Measurements from ENCODE around the gene TNN. TPM values are rescaled to one million over a fixed set of nuclear protein-coding genes. Genes with fewer than 3 reads are reported as not detected.

TNN gene
- total RNA-seq, 3 donors from 2014 or later (not counting 1 experiment from before 2014, with no cell fraction given) = not detected

DNA sequence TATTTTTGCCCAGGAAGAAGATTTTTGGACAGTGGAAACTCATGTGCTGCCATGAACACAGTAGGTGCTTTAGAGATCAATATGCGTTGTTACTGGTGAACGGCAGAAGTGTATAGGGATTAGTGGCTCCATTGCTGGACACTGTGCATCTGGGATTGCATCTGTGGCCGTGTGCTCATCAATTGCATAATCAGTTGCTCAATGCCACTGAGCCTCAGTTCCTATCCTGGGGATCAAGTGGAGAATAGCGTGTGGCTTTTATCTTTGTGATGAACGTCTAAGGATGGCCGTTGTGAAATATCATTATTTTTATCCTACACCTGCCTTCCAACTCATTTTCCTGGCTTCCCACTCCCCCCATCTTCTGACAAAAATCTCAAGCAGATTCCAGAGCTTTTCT is 5.4 kb downstream of the TNN start:
- WGBS (ENCODE audit: insufficient coverage) = 84% methylated on average over 3 of the region's 6 CpGs
- H3K4me1 Mint-ChIP-seq = peaks cover 10% of the 10 kb centered on the region in 2 donors
- no peaks in the 10 kb centered on the region for H3K9me3 Mint-ChIP-seq
- H3K27me3 Mint-ChIP-seq (ENCODE audit: low read depth in 2 of 2) = peaks cover 7 to 21% of the 10 kb centered on the region in 2 donors
- ATAC-seq (no peak), DNase-seq (no peak)
- intact Hi-C loops (cut with micrococcal nuclease) = no loop called here
- no peak overlapping the region for H3K27ac ChIP-seq (ENCODE audit: low read length)
- H3K4me3 Mint-ChIP-seq = no peak overlapping the region
- H3K36me3 ChIP-seq (ENCODE audit: control insufficient read depth, insufficient read depth, low read length) = no peaks in the 10 kb centered on the region
- no peaks in the 10 kb centered on the region for H3K36me3 Mint-ChIP-seq
- no peaks in the 10 kb centered on the region for H3K27me3 ChIP-seq (ENCODE audit: control insufficient read depth, insufficient read depth, low read length)
- H3K4me3 ChIP-seq (ENCODE audit: low read length) = no peak overlapping the region
- peaks cover 7% of the 10 kb centered on the region for H3K4me1 ChIP-seq (ENCODE audit: control insufficient read depth, insufficient read depth, low read length)
- no peak overlapping the region for H3K27ac Mint-ChIP-seq
- TF ChIP-seq, protein P1, sequence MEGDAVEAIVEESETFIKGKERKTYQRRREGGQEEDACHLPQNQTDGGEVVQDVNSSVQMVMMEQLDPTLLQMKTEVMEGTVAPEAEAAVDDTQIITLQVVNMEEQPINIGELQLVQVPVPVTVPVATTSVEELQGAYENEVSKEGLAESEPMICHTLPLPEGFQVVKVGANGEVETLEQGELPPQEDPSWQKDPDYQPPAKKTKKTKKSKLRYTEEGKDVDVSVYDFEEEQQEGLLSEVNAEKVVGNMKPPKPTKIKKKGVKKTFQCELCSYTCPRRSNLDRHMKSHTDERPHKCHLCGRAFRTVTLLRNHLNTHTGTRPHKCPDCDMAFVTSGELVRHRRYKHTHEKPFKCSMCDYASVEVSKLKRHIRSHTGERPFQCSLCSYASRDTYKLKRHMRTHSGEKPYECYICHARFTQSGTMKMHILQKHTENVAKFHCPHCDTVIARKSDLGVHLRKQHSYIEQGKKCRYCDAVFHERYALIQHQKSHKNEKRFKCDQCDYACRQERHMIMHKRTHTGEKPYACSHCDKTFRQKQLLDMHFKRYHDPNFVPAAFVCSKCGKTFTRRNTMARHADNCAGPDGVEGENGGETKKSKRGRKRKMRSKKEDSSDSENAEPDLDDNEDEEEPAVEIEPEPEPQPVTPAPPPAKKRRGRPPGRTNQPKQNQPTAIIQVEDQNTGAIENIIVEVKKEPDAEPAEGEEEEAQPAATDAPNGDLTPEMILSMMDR (IDR thresholded peaks at IDR 0.05) = no peak
- H3K9me3 ChIP-seq (ENCODE audit: control insufficient read depth, insufficient read depth, low read length) = no peaks in the 10 kb centered on the region

DNA sequence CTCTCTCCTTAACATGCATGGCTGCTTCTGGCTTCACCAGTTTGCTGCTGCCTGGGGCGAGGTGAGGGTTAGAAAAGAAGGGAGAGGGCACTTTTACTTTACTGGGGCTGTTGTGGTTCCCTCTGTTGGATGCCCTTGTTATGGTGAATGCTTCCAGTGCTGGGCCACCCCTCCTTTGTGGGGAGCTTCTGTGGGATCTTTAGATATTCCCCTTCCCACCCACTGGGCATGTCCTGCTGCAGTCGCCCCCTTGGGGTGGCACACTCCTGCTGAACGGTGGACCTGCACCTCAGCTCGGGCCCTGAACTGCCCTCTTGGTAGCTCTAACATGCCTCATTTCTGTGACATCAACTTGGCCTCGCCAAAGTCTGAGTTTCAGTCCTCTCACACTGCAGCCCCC is 6.0 kb downstream of the TNN start:
- 88% methylated on average over 4 of the region's 5 CpGs for WGBS (ENCODE audit: insufficient coverage)
- intact Hi-C loops (cut with micrococcal nuclease) = no loop called here

DNA sequence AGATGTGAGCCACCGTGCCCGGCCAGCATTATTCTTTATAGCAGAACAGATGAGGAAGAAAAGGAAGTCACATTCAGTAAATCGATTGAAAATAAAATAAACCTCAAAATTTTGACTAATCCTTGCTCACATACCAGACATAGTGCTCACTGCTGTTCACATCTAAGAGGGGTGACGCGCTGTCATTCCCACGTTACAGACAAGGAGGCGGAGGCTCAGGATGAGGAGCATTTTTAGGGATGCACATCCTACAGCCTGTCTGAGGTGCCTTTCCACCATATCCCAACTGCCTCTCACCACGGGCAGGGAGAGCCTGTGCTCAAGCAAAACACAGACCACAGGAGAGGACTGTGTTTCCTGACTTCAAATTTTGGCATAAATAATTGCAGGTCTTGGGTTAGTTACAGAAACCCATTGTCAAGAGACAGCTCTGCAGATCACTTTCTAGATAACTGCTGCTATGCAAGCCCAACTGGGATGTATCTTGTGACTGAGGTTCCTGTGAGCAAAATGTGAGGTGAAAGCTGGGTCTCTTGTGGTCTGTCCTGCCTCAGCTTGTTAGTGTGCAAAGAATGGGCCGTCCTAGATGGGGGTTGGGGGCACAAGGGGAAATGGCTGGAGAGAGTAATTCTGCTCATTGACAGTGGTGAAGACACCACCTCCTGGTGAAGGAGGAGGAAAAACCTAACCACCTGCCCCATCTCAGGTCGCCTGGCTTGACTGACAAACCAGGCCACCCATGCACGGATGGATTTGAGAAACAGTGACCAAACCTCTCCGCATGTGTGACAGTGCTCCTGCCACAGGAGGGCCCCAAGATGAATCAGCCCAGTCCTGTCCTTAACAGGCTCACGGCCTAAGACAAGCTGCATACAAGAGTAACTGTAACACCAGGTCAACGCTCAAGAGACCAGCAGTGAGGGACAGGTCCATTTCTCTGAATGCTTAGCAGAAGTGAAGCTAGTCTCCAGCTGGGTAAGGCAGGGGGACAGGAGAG is 8.2 kb downstream of the TNN start:
- H3K27ac Mint-ChIP-seq = no peak overlapping the region
- Histone ChIP-seq H3K9me3 (ENCODE audit: control insufficient read depth, insufficient read depth, low read length) (no peaks in the 10 kb centered on the region), H3K27ac (ENCODE audit: low read length) (no peak overlapping the region), H3K4me1 (ENCODE audit: control insufficient read depth, insufficient read depth, low read length) (peaks cover 7% of the 10 kb centered on the region), H3K36me3 (ENCODE audit: control insufficient read depth, insufficient read depth, low read length) (no peaks in the 10 kb centered on the region), H3K4me3 (ENCODE audit: low read length) (no peak overlapping the region), H3K27me3 (ENCODE audit: control insufficient read depth, insufficient read depth, low read length) (no peaks in the 10 kb centered on the region)
- 39% methylated on average over 14 of the region's 14 CpGs for WGBS (ENCODE audit: insufficient coverage)
- peaks cover 10% of the 10 kb centered on the region in 2 donors for H3K4me1 Mint-ChIP-seq
- peaks cover 0 to 9% of the 10 kb centered on the region in 2 donors for H3K27me3 Mint-ChIP-seq (ENCODE audit: low read depth in 2 of 2)
- TF ChIP-seq, protein P1 (IDR thresholded peaks at IDR 0.05) = no peak
- ATAC-seq (no peak), DNase-seq (no peak)
- intact Hi-C loops (cut with micrococcal nuclease) = no loop called here
- no peaks in the 10 kb centered on the region for H3K9me3 Mint-ChIP-seq
- no peak overlapping the region for H3K4me3 Mint-ChIP-seq
- H3K36me3 Mint-ChIP-seq = no peaks in the 10 kb centered on the region

More for the DNA sequence above, 6.0 kb downstream of the TNN start:
- Mint-ChIP-seq H3K9me3 (no peaks in the 10 kb centered on the region), H3K4me1 (peaks cover 10% of the 10 kb centered on the region in 2 donors), H3K27ac (no peak overlapping the region), H3K36me3 (no peaks in the 10 kb centered on the region), H3K27me3 (ENCODE audit: low read depth in 2 of 2) (peaks cover 7 to 21% of the 10 kb centered on the region in 2 donors), H3K4me3 (no peak overlapping the region)
- H3K9me3 ChIP-seq (ENCODE audit: control insufficient read depth, insufficient read depth, low read length) = no peaks in the 10 kb centered on the region
- H3K36me3 ChIP-seq (ENCODE audit: control insufficient read depth, insufficient read depth, low read length) = no peaks in the 10 kb centered on the region
- TF ChIP-seq, protein P1 (IDR thresholded peaks at IDR 0.05) = no peak
- H3K27me3 ChIP-seq (ENCODE audit: control insufficient read depth, insufficient read depth, low read length) = no peaks in the 10 kb centered on the region
- no peak for DNase-seq
- no peak for ATAC-seq
- no peak overlapping the region for H3K27ac ChIP-seq (ENCODE audit: low read length)
- H3K4me1 ChIP-seq (ENCODE audit: control insufficient read depth, insufficient read depth, low read length) = peaks cover 7% of the 10 kb centered on the region
- H3K4me3 ChIP-seq (ENCODE audit: low read length) = no peak overlapping the region

Measured in natural killer cell (primary cell).